IMR-90 (cell line): Measurements from ENCODE around the gene PSAP. TPM values are rescaled to one million over a fixed set of nuclear protein-coding genes. Genes with fewer than 3 reads are reported as not detected.

Experiments used
- ATAC-seq: fragments of 200-7000 bp; cut with Tn5 transposase; 2 replicates; pipeline ENCODE4 v1.9.1; 2020; ENCODE audit warnings: low read depth, mild to moderate bottlenecking, moderate library complexity
- BruUV-seq: library from RNA; stranded (reverse); fragments of 400-500 nt; replicated peaks from 2 replicates; lab custom pipeline; 2021; lab: Mats Ljungman, UMichigan
- CTCF ChIA-PET: fragments of 300-600 bp; formaldehyde crosslinking; extraction: SDS; loops from one replicate; lab custom pipeline; 2021; ENCODE audit warnings: antibody characterized with exemption; lab: Yijun Ruan, JAX
- POLR2A ChIA-PET: fragments of 300-600 bp; sonication (Branson Sonifier 250); formaldehyde crosslinking; loops from one replicate; lab custom pipeline; 2022; ENCODE audit warnings: antibody characterized with exemption; ENCODE audit not compliant: unreplicated experiment; lab: Charles Lee
- DNase-seq: peaks from one replicate; pipeline ENCODE4 v3.0.0; 2013
- H2AFZ ChIP-seq: replicated peaks from 2 replicates; pipeline ENCODE3; 2013; ENCODE audit warnings: low read length, mild to moderate bottlenecking; ENCODE audit not compliant: poor library complexity
- H2AK5ac ChIP-seq: 2 replicates; pipeline ENCODE4 v1.6.1; 2013; ENCODE audit warnings: low read depth, low read length, inconsistent platforms
- H2AK9ac ChIP-seq: replicated peaks from 2 replicates; pipeline ENCODE3; 2013; ENCODE audit warnings: mild to moderate bottlenecking, low read depth, low read length, moderate library complexity; ENCODE audit not compliant: poor library complexity
- H2BK120ac ChIP-seq: 2 replicates; pipeline ENCODE4 v1.6.1; 2013; ENCODE audit warnings: low read depth, low read length, inconsistent platforms
- H2BK15ac ChIP-seq: 3 replicates; pipeline ENCODE4 v1.6.1; 2013; ENCODE audit warnings: low read depth, low read length, inconsistent platforms
- H2BK20ac ChIP-seq: 2 replicates; pipeline ENCODE4 v1.6.1; 2013; ENCODE audit warnings: low read depth, mild to moderate bottlenecking, inconsistent platforms, low read length, moderate library complexity
- H2BK5ac ChIP-seq: 2 replicates; pipeline ENCODE4 v1.6.1; 2013; ENCODE audit warnings: mild to moderate bottlenecking, low read depth, low read length, inconsistent platforms; ENCODE audit not compliant: poor library complexity, severe bottlenecking
- H3K14ac ChIP-seq: replicated peaks from 2 replicates; pipeline ENCODE4 v1.6.1; 2013; ENCODE audit warnings: low read depth, low read length, inconsistent platforms
- H3K18ac ChIP-seq: 2 replicates; pipeline ENCODE4 v1.6.1; 2013; ENCODE audit warnings: low read depth, low read length, control low read depth
- H3K23ac ChIP-seq: 2 replicates; pipeline ENCODE4 v1.6.1; 2013; ENCODE audit warnings: low read depth, low read length, inconsistent platforms
- H3K27ac ChIP-seq: 2 replicates; pipeline ENCODE4 v1.5.1; 2013; ENCODE audit warnings: mild to moderate bottlenecking, control low read depth, low read length; ENCODE audit not compliant: insufficient read depth
- H3K27me3 ChIP-seq: 2 replicates; pipeline ENCODE4 v1.6.1; 2013; ENCODE audit warnings: low read length; ENCODE audit not compliant: control insufficient read depth, insufficient read depth
- H3K36me3 ChIP-seq: 2 replicates; pipeline ENCODE4 v1.6.1; 2013; ENCODE audit warnings: low read length, mixed read lengths; ENCODE audit not compliant: control insufficient read depth, insufficient read depth
- H3K4ac ChIP-seq: 2 replicates; pipeline ENCODE4 v1.6.1; 2013; ENCODE audit warnings: low read depth, low read length, inconsistent platforms
- H3K4me1 ChIP-seq: 2 replicates; pipeline ENCODE4 v1.6.1; 2013; ENCODE audit warnings: low read length, mixed read lengths; ENCODE audit not compliant: control insufficient read depth, insufficient read depth
- H3K4me2 ChIP-seq: 2 replicates; pipeline ENCODE4 v1.6.1; 2013; ENCODE audit warnings: low read depth, mild to moderate bottlenecking, control low read depth, low read length, moderate library complexity
- H3K4me3 ChIP-seq: 2 replicates; pipeline ENCODE4 v1.5.1; 2013; ENCODE audit warnings: low read depth, mild to moderate bottlenecking, control low read depth, low read length, moderate library complexity; ENCODE audit not compliant: insufficient read depth
- H3K56ac ChIP-seq: 2 replicates; pipeline ENCODE4 v1.6.1; 2013; ENCODE audit warnings: low read length, inconsistent platforms; ENCODE audit not compliant: insufficient read depth; ENCODE audit errors: extremely low read depth
- H3K79me1 ChIP-seq, 2 experiments: 2 replicates each; pipeline ENCODE4 v1.6.1; 2013; ENCODE audit warnings: low read length in 2 of 2, inconsistent platforms in 1 of 2, low read depth in 1 of 2
- H3K9ac ChIP-seq: 2 replicates; pipeline ENCODE4 v1.6.1; 2013; ENCODE audit warnings: low read depth, low read length, control low read depth
- H3K9me1 ChIP-seq: 2 replicates; pipeline ENCODE4 v1.6.1; 2013; ENCODE audit warnings: low read length, inconsistent platforms; ENCODE audit not compliant: insufficient read depth
- H3K9me3 ChIP-seq: 2 replicates; pipeline ENCODE4 v1.6.1; 2013; ENCODE audit warnings: low read length; ENCODE audit not compliant: control insufficient read depth, insufficient read depth
- H4K20me1 ChIP-seq: 2 replicates; pipeline ENCODE4 v1.6.1; 2013; ENCODE audit warnings: low read length, inconsistent platforms; ENCODE audit not compliant: insufficient read depth
- H4K5ac ChIP-seq: 2 replicates; pipeline ENCODE4 v1.6.1; 2013; ENCODE audit warnings: mild to moderate bottlenecking, low read depth, low read length, control low read depth
- H4K8ac ChIP-seq, 2 experiments: 2 replicates each; pipeline ENCODE4 v1.6.1; 2013; ENCODE audit warnings: low read depth in 2 of 2, low read length in 2 of 2, control low read depth in 1 of 2, inconsistent platforms in 1 of 2
- H4K91ac ChIP-seq: 2 replicates; pipeline ENCODE4 v1.6.1; 2013; ENCODE audit warnings: low read depth, low read length, inconsistent platforms; ENCODE audit not compliant: insufficient read depth
- BHLHE40 ChIP-seq: fragments of 150-350 bp; IDR thresholded peaks from 2 replicates; pipeline ENCODE4 v1.6.1; 2016; ENCODE audit warnings: mild to moderate bottlenecking, low read depth, low read length
- CEBPB ChIP-seq: IDR thresholded peaks from 2 replicates; pipeline ENCODE4 v1.6.1; 2012; ENCODE audit warnings: low read depth, low read length, improper control_type of control experiment
- CHD1 ChIP-seq: IDR thresholded peaks from 2 replicates; pipeline ENCODE4 v1.6.1; 2012; ENCODE audit warnings: low read depth, low read length, improper control_type of control experiment
- MAFK ChIP-seq: IDR thresholded peaks from 2 replicates; pipeline ENCODE4 v1.6.1; 2012; ENCODE audit warnings: low read depth, low read length, improper control_type of control experiment
- MAZ ChIP-seq: IDR thresholded peaks from 2 replicates; pipeline ENCODE4 v1.6.1; 2012; ENCODE audit warnings: low read depth, mild to moderate bottlenecking, low read length, improper control_type of control experiment, moderate library complexity, borderline replicate concordance
- MXI1 ChIP-seq: IDR thresholded peaks from 2 replicates; pipeline ENCODE4 v1.6.1; 2012; ENCODE audit warnings: low read depth, mild to moderate bottlenecking, low read length, moderate library complexity, borderline replicate concordance
- NFE2L2 ChIP-seq: fragments of 150-350 bp; IDR thresholded peaks from 2 replicates; pipeline ENCODE4 v1.6.1; 2016; ENCODE audit warnings: low read depth, mild to moderate bottlenecking, low read length
- POLR2A ChIP-seq: IDR thresholded peaks from 2 replicates; pipeline ENCODE4 v1.6.1; 2012; ENCODE audit warnings: mild to moderate bottlenecking, low read depth, low read length
- RAD21 ChIP-seq: IDR thresholded peaks from 2 replicates; pipeline ENCODE4 v1.6.1; 2012; ENCODE audit warnings: low read length, improper control_type of control experiment
- RCOR1 ChIP-seq: IDR thresholded peaks from 2 replicates; pipeline ENCODE4 v1.6.1; 2012; ENCODE audit warnings: mild to moderate bottlenecking, low read length, improper control_type of control experiment; ENCODE audit not compliant: insufficient replicate concordance
- RFX5 ChIP-seq: IDR thresholded peaks from 2 replicates; pipeline ENCODE4 v1.8.0; 2012; ENCODE audit warnings: low read depth, mild to moderate bottlenecking, low read length, moderate library complexity
- SMC3 ChIP-seq: fragments of 150-350 bp; IDR thresholded peaks from 2 replicates; pipeline ENCODE4 v1.6.1; 2016; ENCODE audit warnings: low read depth, mild to moderate bottlenecking, antibody characterized with exemption, low read length, moderate library complexity
- WGBS, 2 experiments: methylation state at CpG; one replicate each; pipeline versions ENCODE4 v1.1.5 to v1.1.7; 2013; ENCODE audit warnings: missing lambda C conversion rate in 2 of 2; ENCODE audit not compliant: insufficient read length in 1 of 2; ENCODE audit errors: extremely low coverage in 2 of 2; 5-methylcytosine and 5-hydroxymethylcytosine counted together
- dilution Hi-C: fragments of 300-500 bp; cut with HindIII; formaldehyde crosslinking; loops from one replicate; pipeline ENCODE4 v1.14.3; 2018; ENCODE audit warnings: low sequenced_read_pairs; ENCODE audit not compliant: unreplicated experiment
- in situ Hi-C: fragments of 300-500 bp; cut with MboI; formaldehyde crosslinking; loops from 3 replicates; pipeline ENCODE4 v1.14.3; 2019; ENCODE audit warnings: low sequenced_read_pairs, inconsistent platforms, mixed read lengths
- intact Hi-C: fragments of 100-400 bp; cut with micrococcal nuclease; formaldehyde crosslinking; loops from 2 replicates; pipeline ENCODE4 v1.10.0; 2022
- polyA plus RNA-seq, 3 experiments: library from polyadenylated mRNA; depleted of rRNA; stranded (reverse); fragments of >200 nt; gene quantifications; 2 replicates each; pipeline ENCODE4 v1.2.3, GENCODE V29; 2012; ENCODE audit warnings: low replicate concordance in 1 of 3
- total RNA-seq: library from RNA; depleted of rRNA; stranded (reverse); fragments of >200 nt; gene quantifications from 2 replicates; pipeline ENCODE4 v1.2.3, GENCODE V29; 2012
- TF ChIP-seq, protein P1 (sequence below): fragments of 150-350 bp; IDR thresholded peaks from 2 replicates; pipeline ENCODE4 v1.6.1; 2017; ENCODE audit warnings: mild to moderate bottlenecking, antibody characterized with exemption, low read length, low read depth
- TF ChIP-seq, protein P2 (sequence below): fragments of 150-350 bp; IDR thresholded peaks from 2 replicates; pipeline ENCODE4 v1.6.1; 2016; ENCODE audit warnings: low read depth, mild to moderate bottlenecking, low read length, moderate library complexity, borderline replicate concordance
- TF ChIP-seq, protein P3 (sequence below): conservative IDR thresholded peaks from 2 replicates; pipeline ENCODE4 v1.5.1; 2012; ENCODE audit warnings: mild to moderate bottlenecking, low read depth, low read length, improper control_type of control experiment

PSAP gene
- total and polyA plus RNA-seq, 2 of the 4 experiments (the other 2 are of a cell fraction), result 216 to 876 TPM

DNA sequence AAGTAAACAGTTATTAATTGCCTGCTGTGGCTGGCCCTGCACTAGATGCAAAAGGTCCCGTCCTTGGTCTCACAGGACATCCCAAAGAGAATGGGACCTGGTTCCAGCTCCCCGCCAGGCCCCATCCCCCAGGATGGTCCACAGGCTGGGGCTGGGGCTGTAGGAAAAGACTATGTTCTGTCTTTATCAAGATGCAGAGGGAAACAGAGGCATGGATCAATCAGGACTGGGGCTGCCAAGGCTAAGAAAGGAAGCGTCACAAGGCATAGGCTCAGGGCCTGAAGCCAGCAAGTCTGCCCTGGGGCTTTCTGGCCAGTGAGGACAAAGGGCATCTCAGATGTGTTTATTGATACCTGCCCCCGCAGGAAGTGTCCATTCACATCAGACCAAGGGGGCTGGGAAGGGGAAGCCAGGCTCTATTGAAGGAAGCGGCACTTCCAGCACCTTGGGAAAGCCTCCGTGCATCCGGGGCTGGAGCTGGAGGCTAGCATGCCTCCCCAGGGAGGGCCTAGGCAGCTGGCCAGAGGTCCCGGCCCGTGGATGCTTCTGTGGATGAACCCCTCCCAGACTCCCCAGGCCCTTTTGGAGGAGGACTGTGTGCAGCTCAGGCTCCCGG lies 83.5 kb downstream of the PSAP start:
- peak overlapping the region; percentile 87 for H2BK5ac ChIP-seq
- intact Hi-C loops, result loop anchor here (2.0 to 5.0 kb wide), 2 partner anchors 39 to 55 kb away; no protein-coding TSS in a partner anchor
- peak overlapping the region; percentile 44 for H4K5ac ChIP-seq
- dilution Hi-C loops, result no loop called here
- H2AK9ac ChIP-seq, result peak overlapping the region; percentile 42
- H3K9me3 ChIP-seq, result no peaks in the 10 kb centered on the region
- 40% methylated on average over 3 of the region's 10 CpGs; no CpG with 5 or more reads in 1 of the 2 experiments for WGBS, 2 experiments
- peak overlapping the region; percentile 92 for H2BK120ac ChIP-seq
- H4K91ac ChIP-seq, result peak overlapping the region; percentile 93
- H3K18ac ChIP-seq, result peak overlapping the region; percentile 66
- peak overlapping the region; percentile 0 for H2AFZ ChIP-seq
- H3K9me1 ChIP-seq, result peaks cover 35% of the 10 kb centered on the region
- H3K14ac ChIP-seq, result peak overlapping the region; percentile 44
- peak overlapping the region; percentile 88 for H3K4ac ChIP-seq
- H3K4me3 ChIP-seq, result no peak overlapping the region
- ChIA-PET CTCF (interaction anchor here (0.6 to 1.6 kb wide), 2 partner anchors 104 to 129 kb away, joined by 3 to 4 read pairs; no protein-coding TSS in a partner anchor), POLR2A (interaction anchor here (1.0 kb wide), 1 partner anchor 9 kb away, joined by 3 read pairs; no protein-coding TSS in a partner anchor)
- peak overlapping the region; percentile 67 for H3K23ac ChIP-seq
- no peaks in the 10 kb centered on the region for H3K27me3 ChIP-seq
- peak overlapping the region; percentile 54 to 80 for H4K8ac ChIP-seq
- peak overlapping the region; percentile 96 for H2AK5ac ChIP-seq
- no peaks in the 10 kb centered on the region for H4K20me1 ChIP-seq
- peak overlapping the region; percentile 44 for H3K56ac ChIP-seq
- ATAC-seq (no peak), DNase-seq (no peak)
- H2BK20ac ChIP-seq, result peak overlapping the region; percentile 86
- peak overlapping the region; percentile 96; the same call in 2 of the 3 replicates for H2BK15ac ChIP-seq
- peak overlapping the region; percentile 18; the same call in 1 of the 2 replicates for H3K9ac ChIP-seq
- no peaks in the 10 kb centered on the region for H3K36me3 ChIP-seq
- BruUV-seq, result no TSS peak
- no peak overlapping the region for H3K4me2 ChIP-seq
- peaks cover 6 to 19% of the 10 kb centered on the region in 2 experiments; a peak in 2 of 4 replicates for H3K79me1 ChIP-seq
- peak overlapping the region; percentile 83 for H3K27ac ChIP-seq
- H3K4me1 ChIP-seq, result peaks cover 63% of the 10 kb centered on the region
- in situ Hi-C loops, result no loop called here
- no peak for TF ChIP-seq SMC3
- TF ChIP-seq RFX5, result no peak
- no peak for TF ChIP-seq NFE2L2
- no peak for TF ChIP-seq POLR2A
- TF ChIP-seq, protein P1, sequence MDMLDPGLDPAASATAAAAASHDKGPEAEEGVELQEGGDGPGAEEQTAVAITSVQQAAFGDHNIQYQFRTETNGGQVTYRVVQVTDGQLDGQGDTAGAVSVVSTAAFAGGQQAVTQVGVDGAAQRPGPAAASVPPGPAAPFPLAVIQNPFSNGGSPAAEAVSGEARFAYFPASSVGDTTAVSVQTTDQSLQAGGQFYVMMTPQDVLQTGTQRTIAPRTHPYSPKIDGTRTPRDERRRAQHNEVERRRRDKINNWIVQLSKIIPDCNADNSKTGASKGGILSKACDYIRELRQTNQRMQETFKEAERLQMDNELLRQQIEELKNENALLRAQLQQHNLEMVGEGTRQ, result no peak
- no peak for TF ChIP-seq MAFK
- no peak for TF ChIP-seq BHLHE40
- no peak for TF ChIP-seq CHD1
- no peak for TF ChIP-seq MXI1
- TF ChIP-seq RCOR1, result no peak
- TF ChIP-seq, protein P2, sequence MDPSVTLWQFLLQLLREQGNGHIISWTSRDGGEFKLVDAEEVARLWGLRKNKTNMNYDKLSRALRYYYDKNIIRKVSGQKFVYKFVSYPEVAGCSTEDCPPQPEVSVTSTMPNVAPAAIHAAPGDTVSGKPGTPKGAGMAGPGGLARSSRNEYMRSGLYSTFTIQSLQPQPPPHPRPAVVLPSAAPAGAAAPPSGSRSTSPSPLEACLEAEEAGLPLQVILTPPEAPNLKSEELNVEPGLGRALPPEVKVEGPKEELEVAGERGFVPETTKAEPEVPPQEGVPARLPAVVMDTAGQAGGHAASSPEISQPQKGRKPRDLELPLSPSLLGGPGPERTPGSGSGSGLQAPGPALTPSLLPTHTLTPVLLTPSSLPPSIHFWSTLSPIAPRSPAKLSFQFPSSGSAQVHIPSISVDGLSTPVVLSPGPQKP, result no peak
- no peak for TF ChIP-seq MAZ
- no peak for TF ChIP-seq CEBPB
- TF ChIP-seq, protein P3, sequence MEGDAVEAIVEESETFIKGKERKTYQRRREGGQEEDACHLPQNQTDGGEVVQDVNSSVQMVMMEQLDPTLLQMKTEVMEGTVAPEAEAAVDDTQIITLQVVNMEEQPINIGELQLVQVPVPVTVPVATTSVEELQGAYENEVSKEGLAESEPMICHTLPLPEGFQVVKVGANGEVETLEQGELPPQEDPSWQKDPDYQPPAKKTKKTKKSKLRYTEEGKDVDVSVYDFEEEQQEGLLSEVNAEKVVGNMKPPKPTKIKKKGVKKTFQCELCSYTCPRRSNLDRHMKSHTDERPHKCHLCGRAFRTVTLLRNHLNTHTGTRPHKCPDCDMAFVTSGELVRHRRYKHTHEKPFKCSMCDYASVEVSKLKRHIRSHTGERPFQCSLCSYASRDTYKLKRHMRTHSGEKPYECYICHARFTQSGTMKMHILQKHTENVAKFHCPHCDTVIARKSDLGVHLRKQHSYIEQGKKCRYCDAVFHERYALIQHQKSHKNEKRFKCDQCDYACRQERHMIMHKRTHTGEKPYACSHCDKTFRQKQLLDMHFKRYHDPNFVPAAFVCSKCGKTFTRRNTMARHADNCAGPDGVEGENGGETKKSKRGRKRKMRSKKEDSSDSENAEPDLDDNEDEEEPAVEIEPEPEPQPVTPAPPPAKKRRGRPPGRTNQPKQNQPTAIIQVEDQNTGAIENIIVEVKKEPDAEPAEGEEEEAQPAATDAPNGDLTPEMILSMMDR, result no peak
- TF ChIP-seq RAD21, result no peak
